Gastroesophageal sphincter (tissue), 3 donors: ENCODE data around the gene COX14.
"Not testable (repeated sequence)": the region's sequence is repeated elsewhere in the genome, so short reads cannot be mapped to it uniquely, and the experiment has no call there.

Experiments
- CTCF ChIP-seq, 4 experiments: fragments of 200-600 bp in 2 of 4; fragments of 450-650 bp in 2 of 4; sonication (generic) in 1 of 4; IDR thresholded peaks; one replicate each; pipeline ENCODE4 v1.5.1; 2017 to 2019; ENCODE audit warnings: antibody characterized with exemption in 4 of 4, mild to moderate bottlenecking in 2 of 4, moderate library complexity in 2 of 4
- EP300 ChIP-seq: sonication (generic); formaldehyde crosslinking; IDR thresholded peaks from one replicate; pipeline ENCODE4 v1.6.1; 2017; ENCODE audit warnings: antibody characterized with exemption, mild to moderate bottlenecking

GRCh38 chr12:50084409-50084774 is 27.6 kb upstream of the COX14 start:
- TF ChIP-seq CTCF (IDR thresholded peaks at IDR 0.05); EP300: not testable (repeated sequence)
